Neural cell (in vitro differentiated cells): ENCODE results near the gene CDH4. TPM values are rescaled to one million over a fixed set of nuclear protein-coding genes. Genes with fewer than 3 reads are reported as not detected.

Source experiments
- H2AFZ ChIP-seq: fragments of 200-600, 300-800 bp; sonication (generic), shearing (Covaris generic); 2 replicates; pipeline ENCODE4 v1.6.0; 2014; ENCODE audit warnings: low read depth, mild to moderate bottlenecking, antibody characterized with exemption, low read length, moderate library complexity
- H3F3A ChIP-seq: fragments of 200-600 bp; shearing (Covaris generic); 2 replicates; pipeline ENCODE4 v1.6.1; 2016; ENCODE audit warnings: mild to moderate bottlenecking, moderate library complexity, mixed read lengths, antibody characterized with exemption, low read length; ENCODE audit not compliant: insufficient read depth, poor library complexity, severe bottlenecking
- H3K27ac ChIP-seq: fragments of 200-600, 300-800 bp; sonication (generic), shearing (Covaris generic); 2 replicates; pipeline ENCODE4 v1.5.1; 2014; ENCODE audit warnings: mild to moderate bottlenecking, low read length, moderate library complexity
- H3K27me3 ChIP-seq: fragments of 300-800, 200-600 bp; sonication (generic), shearing (Covaris generic); 2 replicates; pipeline ENCODE4 v1.6.0; 2014; ENCODE audit warnings: mild to moderate bottlenecking, low read depth, low read length, moderate library complexity; ENCODE audit not compliant: insufficient read depth
- H3K36me3 ChIP-seq: fragments of 300-800, 200-600 bp; sonication (generic), shearing (Covaris generic); 2 replicates; pipeline ENCODE4 v1.5.1; 2014; ENCODE audit warnings: mild to moderate bottlenecking, antibody characterized with exemption, low read length, moderate library complexity; ENCODE audit not compliant: insufficient read depth
- H3K4me2 ChIP-seq: fragments of 300-800, 200-600 bp; sonication (generic), shearing (Covaris generic); 2 replicates; pipeline ENCODE4 v1.6.0; 2014; ENCODE audit warnings: mild to moderate bottlenecking, low read length
- H3K4me3 ChIP-seq: fragments of 300-800, 200-600 bp; sonication (generic), shearing (Covaris generic); 2 replicates; pipeline ENCODE4 v1.5.1; 2014; ENCODE audit warnings: mild to moderate bottlenecking, low read length, moderate library complexity
- H3K79me2 ChIP-seq: fragments of 200-600 bp; shearing (Covaris generic); replicated peaks from 2 replicates; pipeline ENCODE4 v1.6.0; 2014; ENCODE audit warnings: mild to moderate bottlenecking, low read length, moderate library complexity; ENCODE audit not compliant: insufficient read depth
- H3K9ac ChIP-seq: fragments of 300-800, 200-600 bp; sonication (generic), shearing (Covaris generic); 2 replicates; pipeline ENCODE4 v1.6.1; 2016; ENCODE audit warnings: mild to moderate bottlenecking, low read length, mixed read lengths
- H3K9me2 ChIP-seq: fragments of 200-600 bp; shearing (Covaris generic); 2 replicates; pipeline ENCODE4 v1.6.1; 2016; ENCODE audit warnings: mild to moderate bottlenecking, low read length, mixed read lengths; ENCODE audit not compliant: insufficient read depth
- H3K9me3 ChIP-seq: fragments of 200-600, 300-800 bp; sonication (generic), shearing (Covaris generic); 2 replicates; pipeline ENCODE4 v1.6.1; 2016; ENCODE audit warnings: mild to moderate bottlenecking, mixed run types, low read length, moderate library complexity, mixed read lengths
- H4K20me1 ChIP-seq: fragments of 200-600 bp; shearing (Covaris generic); 2 replicates; pipeline ENCODE4 v1.6.1; 2016; ENCODE audit warnings: mild to moderate bottlenecking, mixed run types; ENCODE audit not compliant: insufficient read depth
- EZH2 ChIP-seq: fragments of 200-600, 300-800 bp; shearing (Covaris generic), sonication (generic); IDR thresholded peaks from 2 replicates; pipeline ENCODE4 v1.6.1; 2014; ENCODE audit warnings: antibody characterized with exemption, low read length, borderline replicate concordance, mild to moderate bottlenecking; ENCODE audit not compliant: insufficient read depth, poor library complexity, severe bottlenecking
- MXI1 ChIP-seq: fragments of 450-650 bp; conservative IDR thresholded peaks from 2 replicates; pipeline ENCODE4 v1.6.1; 2014; ENCODE audit warnings: antibody characterized with exemption, mild to moderate bottlenecking; ENCODE audit not compliant: poor library complexity, severe bottlenecking
- POLR2AphosphoS5 ChIP-seq: IDR thresholded peaks from 2 replicates; pipeline ENCODE4 v1.6.1; 2012
- RAD21 ChIP-seq: fragments of 450-650 bp; conservative IDR thresholded peaks from 2 replicates; pipeline ENCODE4 v1.6.1; 2014; ENCODE audit warnings: antibody characterized with exemption, mild to moderate bottlenecking, moderate library complexity
- polyA plus RNA-seq: library from polyadenylated mRNA; depleted of rRNA; stranded (reverse); fragments of >200 nt; gene quantifications from 2 replicates; pipeline ENCODE4 v1.2.3, GENCODE V29; 2014
- TF ChIP-seq, protein P1 (sequence below): IDR thresholded peaks from 2 replicates; pipeline ENCODE4 v1.6.1; 2012; ENCODE audit warnings: borderline replicate concordance
- TF ChIP-seq, protein P2 (sequence below): fragments of 450-650 bp; IDR thresholded peaks from 2 replicates; pipeline ENCODE4 v1.5.1; 2014; ENCODE audit warnings: antibody characterized with exemption, mild to moderate bottlenecking, moderate library complexity; ENCODE audit not compliant: poor library complexity, severe bottlenecking

CDH4 gene
- polyA plus RNA-seq, 1 donor from 2014 or later: 24.6 TPM

DNA sequence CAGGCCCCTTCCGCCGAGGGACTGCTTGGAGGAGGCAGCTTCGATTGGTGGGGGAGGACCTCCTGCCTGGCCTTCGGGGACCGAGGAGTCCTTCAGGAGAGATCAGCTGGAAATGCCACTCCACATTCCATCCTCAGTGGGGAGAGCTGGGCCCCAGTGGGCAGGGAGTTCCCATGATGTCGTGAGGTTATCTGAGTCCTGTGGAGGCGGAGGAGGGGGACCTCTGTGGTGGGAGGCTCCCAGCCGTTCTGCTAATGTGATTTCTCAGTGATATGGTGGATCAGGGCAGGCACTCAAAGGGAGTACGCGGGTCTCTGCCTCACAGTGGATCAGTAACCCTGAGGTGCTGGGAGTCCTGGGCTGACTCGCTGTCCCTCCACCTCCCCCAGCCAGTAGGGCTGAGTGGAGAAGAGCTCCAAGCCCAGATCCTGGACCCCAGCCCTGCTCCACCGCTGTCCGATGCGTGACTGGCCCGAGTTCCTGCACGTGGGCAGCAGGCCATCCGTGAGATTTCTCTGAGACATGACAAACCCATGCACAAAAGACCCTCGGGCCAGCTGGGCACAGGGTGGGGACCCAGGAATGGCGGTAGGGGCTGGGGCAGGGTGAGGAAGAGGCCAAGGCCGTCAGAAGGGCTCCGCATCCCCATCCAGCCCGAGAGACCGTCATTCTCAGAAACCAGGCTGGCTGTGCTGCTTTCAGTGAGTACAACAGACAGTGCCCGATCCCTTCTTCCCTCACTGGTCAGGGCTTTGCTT lies 617.9 kb downstream of the CDH4 start:
- H2AFZ ChIP-seq: no peak overlapping the region
- H3K9me2 ChIP-seq: no peaks in the 10 kb centered on the region
- H3K36me3 ChIP-seq: no peaks in the 10 kb centered on the region
- H3K9ac ChIP-seq: no peak overlapping the region
- H3K27ac ChIP-seq: no peak overlapping the region
- no peaks in the 10 kb centered on the region for H3K79me2 ChIP-seq
- H3K4me3 ChIP-seq: no peak overlapping the region
- H3K9me3 ChIP-seq: no peaks in the 10 kb centered on the region
- no peak for TF ChIP-seq RAD21
- TF ChIP-seq, protein P1, sequence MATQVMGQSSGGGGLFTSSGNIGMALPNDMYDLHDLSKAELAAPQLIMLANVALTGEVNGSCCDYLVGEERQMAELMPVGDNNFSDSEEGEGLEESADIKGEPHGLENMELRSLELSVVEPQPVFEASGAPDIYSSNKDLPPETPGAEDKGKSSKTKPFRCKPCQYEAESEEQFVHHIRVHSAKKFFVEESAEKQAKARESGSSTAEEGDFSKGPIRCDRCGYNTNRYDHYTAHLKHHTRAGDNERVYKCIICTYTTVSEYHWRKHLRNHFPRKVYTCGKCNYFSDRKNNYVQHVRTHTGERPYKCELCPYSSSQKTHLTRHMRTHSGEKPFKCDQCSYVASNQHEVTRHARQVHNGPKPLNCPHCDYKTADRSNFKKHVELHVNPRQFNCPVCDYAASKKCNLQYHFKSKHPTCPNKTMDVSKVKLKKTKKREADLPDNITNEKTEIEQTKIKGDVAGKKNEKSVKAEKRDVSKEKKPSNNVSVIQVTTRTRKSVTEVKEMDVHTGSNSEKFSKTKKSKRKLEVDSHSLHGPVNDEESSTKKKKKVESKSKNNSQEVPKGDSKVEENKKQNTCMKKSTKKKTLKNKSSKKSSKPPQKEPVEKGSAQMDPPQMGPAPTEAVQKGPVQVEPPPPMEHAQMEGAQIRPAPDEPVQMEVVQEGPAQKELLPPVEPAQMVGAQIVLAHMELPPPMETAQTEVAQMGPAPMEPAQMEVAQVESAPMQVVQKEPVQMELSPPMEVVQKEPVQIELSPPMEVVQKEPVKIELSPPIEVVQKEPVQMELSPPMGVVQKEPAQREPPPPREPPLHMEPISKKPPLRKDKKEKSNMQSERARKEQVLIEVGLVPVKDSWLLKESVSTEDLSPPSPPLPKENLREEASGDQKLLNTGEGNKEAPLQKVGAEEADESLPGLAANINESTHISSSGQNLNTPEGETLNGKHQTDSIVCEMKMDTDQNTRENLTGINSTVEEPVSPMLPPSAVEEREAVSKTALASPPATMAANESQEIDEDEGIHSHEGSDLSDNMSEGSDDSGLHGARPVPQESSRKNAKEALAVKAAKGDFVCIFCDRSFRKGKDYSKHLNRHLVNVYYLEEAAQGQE: no peak
- TF ChIP-seq, protein P2, sequence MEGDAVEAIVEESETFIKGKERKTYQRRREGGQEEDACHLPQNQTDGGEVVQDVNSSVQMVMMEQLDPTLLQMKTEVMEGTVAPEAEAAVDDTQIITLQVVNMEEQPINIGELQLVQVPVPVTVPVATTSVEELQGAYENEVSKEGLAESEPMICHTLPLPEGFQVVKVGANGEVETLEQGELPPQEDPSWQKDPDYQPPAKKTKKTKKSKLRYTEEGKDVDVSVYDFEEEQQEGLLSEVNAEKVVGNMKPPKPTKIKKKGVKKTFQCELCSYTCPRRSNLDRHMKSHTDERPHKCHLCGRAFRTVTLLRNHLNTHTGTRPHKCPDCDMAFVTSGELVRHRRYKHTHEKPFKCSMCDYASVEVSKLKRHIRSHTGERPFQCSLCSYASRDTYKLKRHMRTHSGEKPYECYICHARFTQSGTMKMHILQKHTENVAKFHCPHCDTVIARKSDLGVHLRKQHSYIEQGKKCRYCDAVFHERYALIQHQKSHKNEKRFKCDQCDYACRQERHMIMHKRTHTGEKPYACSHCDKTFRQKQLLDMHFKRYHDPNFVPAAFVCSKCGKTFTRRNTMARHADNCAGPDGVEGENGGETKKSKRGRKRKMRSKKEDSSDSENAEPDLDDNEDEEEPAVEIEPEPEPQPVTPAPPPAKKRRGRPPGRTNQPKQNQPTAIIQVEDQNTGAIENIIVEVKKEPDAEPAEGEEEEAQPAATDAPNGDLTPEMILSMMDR: no peak
- no peaks in the 10 kb centered on the region for H4K20me1 ChIP-seq
- no peaks in the 10 kb centered on the region for H3F3A ChIP-seq
- no peaks in the 10 kb centered on the region for H3K27me3 ChIP-seq
- no peak overlapping the region for H3K4me2 ChIP-seq

DNA sequence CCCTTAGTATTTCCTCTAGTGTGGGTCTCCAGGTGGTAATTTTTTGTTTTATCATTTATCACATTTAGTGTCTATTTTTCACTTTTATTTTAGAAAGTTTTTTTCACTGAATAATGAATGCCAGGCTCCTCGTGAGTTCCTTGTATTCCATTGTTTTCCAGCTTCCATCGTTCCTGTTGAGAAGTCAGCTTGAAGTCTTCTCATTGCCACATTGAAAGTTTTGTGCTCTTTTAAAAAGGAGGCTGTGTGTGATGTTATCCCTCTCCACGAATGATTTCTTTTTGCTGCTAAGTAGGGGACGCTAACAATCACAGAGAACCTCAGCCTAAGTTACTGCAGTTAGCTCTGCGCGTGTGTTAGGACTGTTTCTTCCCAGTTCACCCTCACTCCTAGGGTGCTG lies 619.1 kb downstream of the CDH4 start:
- Histone ChIP-seq H2AFZ (no peak overlapping the region), H4K20me1 (no peaks in the 10 kb centered on the region), H3K27me3 (no peaks in the 10 kb centered on the region), H3K27ac (no peak overlapping the region), H3F3A (no peaks in the 10 kb centered on the region), H3K9ac (no peak overlapping the region), H3K79me2 (no peaks in the 10 kb centered on the region), H3K4me3 (no peak overlapping the region), H3K9me2 (no peaks in the 10 kb centered on the region), H3K4me2 (no peak overlapping the region), H3K36me3 (no peaks in the 10 kb centered on the region), H3K9me3 (no peaks in the 10 kb centered on the region)
- TF ChIP-seq, protein P1: no peak
- TF ChIP-seq EZH2: no peak
- no peak for TF ChIP-seq POLR2AphosphoS5
- TF ChIP-seq MXI1: no peak
- no peak for TF ChIP-seq RAD21
